HUES48 (cell line): ENCODE data around the gene AMBP.

Experiments used
- H3K27ac ChIP-seq: one replicate; pipeline ENCODE4 v1.7.0; 2013; ENCODE audit warnings: low read depth, low read length, inconsistent platforms
- H3K27me3 ChIP-seq: 2 replicates; pipeline ENCODE4 v1.6.1; 2013; ENCODE audit warnings: mild to moderate bottlenecking, low read length; ENCODE audit not compliant: control insufficient read depth, insufficient read depth
- H3K36me3 ChIP-seq: 2 replicates; pipeline ENCODE4 v1.6.1; 2013; ENCODE audit warnings: low read length; ENCODE audit not compliant: control insufficient read depth, insufficient read depth
- H3K4me1 ChIP-seq: 2 replicates; pipeline ENCODE4 v1.6.1; 2013; ENCODE audit warnings: mild to moderate bottlenecking, low read length; ENCODE audit not compliant: control insufficient read depth, insufficient read depth
- H3K4me3 ChIP-seq: 2 replicates; pipeline ENCODE4 v1.5.1; 2013; ENCODE audit warnings: mild to moderate bottlenecking, low read depth, low read length
- H3K9ac ChIP-seq: 2 replicates; pipeline ENCODE4 v1.6.1; 2013; ENCODE audit warnings: mild to moderate bottlenecking, low read depth, low read length, moderate library complexity
- H3K9me3 ChIP-seq: 2 replicates; pipeline ENCODE4 v1.6.1; 2013; ENCODE audit warnings: low read length; ENCODE audit not compliant: control insufficient read depth, insufficient read depth

AMBP gene

DNA sequence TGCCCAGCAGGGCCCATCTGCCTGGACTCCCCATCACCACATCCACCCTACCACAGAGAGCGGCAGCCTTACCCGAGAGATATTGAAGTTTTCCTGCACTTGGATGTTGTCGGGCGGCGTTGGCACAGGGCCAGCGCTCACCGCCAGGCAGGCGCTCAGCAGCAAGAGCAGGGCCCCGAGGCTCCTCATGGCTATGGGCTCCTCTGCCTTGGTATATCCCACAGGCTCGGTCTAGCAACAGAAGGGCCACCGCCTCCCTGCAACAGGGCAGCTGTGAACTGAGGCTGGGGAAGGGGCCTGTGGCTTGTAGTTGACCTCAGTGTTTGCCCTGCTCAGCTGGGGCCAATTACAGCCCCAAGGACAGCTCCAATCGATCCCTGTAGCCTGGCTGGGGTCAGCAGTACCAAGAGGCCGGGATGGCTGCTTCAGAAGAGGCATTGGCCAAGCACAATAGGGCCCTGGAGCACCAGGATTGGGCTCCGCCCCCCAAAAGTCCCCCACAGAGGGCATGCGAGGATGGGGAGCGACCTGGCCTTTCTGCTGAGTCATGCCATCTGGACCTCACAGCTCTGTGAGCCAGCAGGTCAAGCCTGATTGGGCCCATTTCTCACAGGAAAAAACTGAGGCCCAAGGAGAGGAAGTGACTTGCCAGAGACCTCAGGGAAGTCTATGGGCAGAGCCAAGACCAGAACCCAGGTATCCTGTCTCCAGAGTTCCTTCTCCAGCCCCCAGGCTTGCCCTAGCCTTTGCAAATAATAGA, at the start of gene AMBP:
AMBP (minus strand) TSS at position 280 of the 760 bp plus-strand sequence; CDS start at position 189, 91 bp downstream.
- Histone ChIP-seq H3K9me3 (no peaks in the 10 kb centered on the region), H3K4me1 (no peaks in the 10 kb centered on the region), H3K27me3 (no peaks in the 10 kb centered on the region), H3K27ac (no peak within 1 kb of the TSS), H3K9ac (no peak within 1 kb of the TSS), H3K4me3 (no peak within 1 kb of the TSS), H3K36me3 (no peaks in the 10 kb centered on the region)

DNA sequence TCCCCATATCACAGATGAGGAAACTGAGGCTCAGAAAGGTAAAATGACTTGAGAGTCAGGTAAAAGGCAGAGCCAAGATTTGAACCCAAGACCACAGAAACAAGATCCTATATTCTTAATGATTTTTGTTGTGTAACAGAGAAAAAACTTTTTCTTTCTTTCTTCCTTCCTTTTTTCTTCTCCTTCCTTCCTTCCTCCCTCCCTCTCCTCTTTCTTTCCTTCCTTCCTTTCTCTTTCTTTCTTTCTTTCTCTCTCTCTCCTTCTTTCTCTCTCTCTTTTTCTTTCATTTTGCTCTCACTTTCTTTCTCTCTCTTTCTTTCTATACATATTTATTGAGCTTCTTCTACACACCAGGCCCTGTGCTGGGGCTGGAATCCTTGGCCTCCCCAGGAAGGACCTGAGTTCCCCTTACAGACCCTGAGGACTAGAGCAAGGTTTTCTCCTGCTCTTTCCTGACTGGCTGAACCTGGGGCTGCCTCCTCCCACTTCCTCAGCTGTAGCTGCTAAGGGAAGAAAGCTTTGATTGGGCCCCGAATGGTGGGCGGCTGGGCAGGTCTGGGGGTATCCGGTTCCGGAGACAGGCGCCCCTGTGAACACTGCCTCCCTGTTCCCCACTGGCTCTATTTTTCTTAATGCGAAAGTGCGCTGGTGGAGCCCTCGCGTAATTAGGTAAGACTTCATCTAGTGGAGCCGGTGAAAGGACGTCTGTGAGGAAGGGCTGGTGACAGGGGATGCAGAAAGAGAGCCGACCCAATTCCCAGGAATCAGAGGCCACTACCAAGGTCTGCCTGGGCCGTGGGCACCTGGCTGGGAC, 48.4 kb upstream of the AMBP start:
- Histone ChIP-seq H3K27ac (no peak overlapping the region), H3K4me1 (peaks cover under 1% of the 10 kb centered on the region; the same call in 1 of the 2 replicates), H3K27me3 (no peaks in the 10 kb centered on the region), H3K9me3 (no peaks in the 10 kb centered on the region), H3K36me3 (no peaks in the 10 kb centered on the region), H3K9ac (no peak overlapping the region), H3K4me3 (no peak overlapping the region)

DNA sequence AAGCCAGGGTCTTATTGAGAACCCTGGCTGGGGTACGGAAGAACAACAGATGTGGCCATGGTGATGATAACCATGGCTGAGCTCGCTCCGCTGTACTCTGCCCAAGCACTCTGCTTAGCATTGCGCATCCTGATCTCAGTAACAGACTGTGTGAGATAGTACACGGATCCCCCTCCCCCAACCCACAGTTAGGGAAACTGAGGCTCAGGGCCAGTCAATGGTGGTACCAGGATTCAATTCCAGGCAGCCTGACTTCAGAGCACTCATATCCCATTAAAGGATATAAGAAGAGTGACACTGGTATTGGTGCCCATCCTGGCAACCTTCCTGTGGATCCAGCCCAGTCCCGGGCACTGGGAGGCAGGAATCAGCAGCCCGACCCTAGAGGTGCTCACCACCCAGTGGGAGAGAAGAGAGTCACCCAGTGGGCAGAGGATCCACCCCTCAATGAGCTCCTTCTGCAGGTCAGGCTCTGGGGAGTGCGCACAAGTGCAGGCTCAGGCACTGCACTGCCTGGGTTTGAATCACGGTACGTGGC, 47.4 kb upstream of the AMBP start:
- Histone ChIP-seq H3K4me3 (no peak overlapping the region), H3K9me3 (no peaks in the 10 kb centered on the region), H3K4me1 (no peaks in the 10 kb centered on the region), H3K36me3 (no peaks in the 10 kb centered on the region), H3K9ac (no peak overlapping the region), H3K27ac (no peak overlapping the region), H3K27me3 (no peaks in the 10 kb centered on the region)

DNA sequence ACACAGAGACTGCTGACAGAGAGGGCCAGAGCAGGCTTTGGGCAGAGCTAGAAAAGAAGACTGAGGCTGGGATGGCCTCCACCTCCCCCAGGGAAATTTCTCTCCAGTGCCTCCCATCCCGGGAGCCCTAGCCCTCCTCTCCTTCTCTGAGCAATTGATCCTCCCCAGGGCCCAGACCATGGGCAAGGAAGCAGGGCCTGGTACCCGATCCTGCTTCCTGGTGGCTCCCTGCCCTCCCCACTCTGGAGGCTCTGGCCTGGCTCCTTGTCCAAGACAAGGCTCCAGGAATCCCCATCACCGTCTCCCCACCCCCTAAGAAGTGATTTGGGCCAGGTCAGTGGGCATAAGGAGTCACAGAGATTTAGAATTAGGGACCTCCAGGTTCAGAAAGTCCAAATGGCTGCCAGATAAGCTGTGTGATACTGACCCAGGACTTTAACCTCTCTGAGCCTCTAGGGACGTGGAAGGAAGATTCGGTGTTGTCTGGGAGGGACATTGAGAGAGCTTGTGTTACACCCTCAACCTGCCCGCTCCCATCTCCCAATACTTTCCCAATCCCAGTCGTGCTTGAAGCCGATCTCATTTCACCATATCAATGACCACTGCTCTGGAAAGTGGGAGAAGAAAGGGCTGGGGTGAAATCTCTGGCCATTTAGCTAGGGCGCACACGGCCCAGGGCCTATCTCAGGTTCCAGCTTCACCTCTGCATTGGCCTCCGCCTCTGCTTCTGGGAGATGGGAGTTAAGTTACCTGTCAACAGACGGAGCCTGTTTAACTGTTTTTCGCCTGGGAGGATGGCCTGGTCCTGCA, 46.8 kb upstream of the AMBP start:
- no peaks in the 10 kb centered on the region for H3K36me3 ChIP-seq

DNA sequence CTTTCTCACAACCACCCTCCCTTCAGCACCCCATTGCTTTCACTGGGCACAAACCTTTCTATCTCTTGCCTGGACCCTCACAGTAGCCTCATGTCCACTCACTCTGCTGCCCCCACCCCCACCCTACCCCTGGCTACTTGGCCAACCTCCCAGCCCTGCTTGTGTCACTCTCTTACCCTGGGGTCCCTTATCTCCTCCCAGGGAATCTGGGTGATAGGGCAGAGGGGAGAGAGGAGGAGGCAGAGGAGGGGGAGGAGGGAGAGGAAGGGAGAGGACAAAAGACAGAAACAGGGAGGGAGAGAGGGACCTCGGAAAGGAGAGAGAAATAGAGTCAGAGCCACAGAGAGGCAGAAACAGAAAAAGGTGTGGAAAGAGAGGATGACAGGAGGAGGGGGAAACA, 46.0 kb upstream of the AMBP start:
- no peak overlapping the region for H3K27ac ChIP-seq
- H3K4me3 ChIP-seq, result no peak overlapping the region
- no peaks in the 10 kb centered on the region for H3K36me3 ChIP-seq
- no peaks in the 10 kb centered on the region for H3K9me3 ChIP-seq
- H3K27me3 ChIP-seq, result no peaks in the 10 kb centered on the region
- no peaks in the 10 kb centered on the region for H3K4me1 ChIP-seq
- no peak overlapping the region for H3K9ac ChIP-seq

More for the DNA sequence above, 46.8 kb upstream of the AMBP start:
- no peak overlapping the region for H3K27ac ChIP-seq
- H3K4me1 ChIP-seq, result no peaks in the 10 kb centered on the region
- H3K4me3 ChIP-seq, result no peak overlapping the region
- H3K9me3 ChIP-seq, result no peaks in the 10 kb centered on the region
- H3K27me3 ChIP-seq, result no peaks in the 10 kb centered on the region
- no peak overlapping the region for H3K9ac ChIP-seq

DNA sequence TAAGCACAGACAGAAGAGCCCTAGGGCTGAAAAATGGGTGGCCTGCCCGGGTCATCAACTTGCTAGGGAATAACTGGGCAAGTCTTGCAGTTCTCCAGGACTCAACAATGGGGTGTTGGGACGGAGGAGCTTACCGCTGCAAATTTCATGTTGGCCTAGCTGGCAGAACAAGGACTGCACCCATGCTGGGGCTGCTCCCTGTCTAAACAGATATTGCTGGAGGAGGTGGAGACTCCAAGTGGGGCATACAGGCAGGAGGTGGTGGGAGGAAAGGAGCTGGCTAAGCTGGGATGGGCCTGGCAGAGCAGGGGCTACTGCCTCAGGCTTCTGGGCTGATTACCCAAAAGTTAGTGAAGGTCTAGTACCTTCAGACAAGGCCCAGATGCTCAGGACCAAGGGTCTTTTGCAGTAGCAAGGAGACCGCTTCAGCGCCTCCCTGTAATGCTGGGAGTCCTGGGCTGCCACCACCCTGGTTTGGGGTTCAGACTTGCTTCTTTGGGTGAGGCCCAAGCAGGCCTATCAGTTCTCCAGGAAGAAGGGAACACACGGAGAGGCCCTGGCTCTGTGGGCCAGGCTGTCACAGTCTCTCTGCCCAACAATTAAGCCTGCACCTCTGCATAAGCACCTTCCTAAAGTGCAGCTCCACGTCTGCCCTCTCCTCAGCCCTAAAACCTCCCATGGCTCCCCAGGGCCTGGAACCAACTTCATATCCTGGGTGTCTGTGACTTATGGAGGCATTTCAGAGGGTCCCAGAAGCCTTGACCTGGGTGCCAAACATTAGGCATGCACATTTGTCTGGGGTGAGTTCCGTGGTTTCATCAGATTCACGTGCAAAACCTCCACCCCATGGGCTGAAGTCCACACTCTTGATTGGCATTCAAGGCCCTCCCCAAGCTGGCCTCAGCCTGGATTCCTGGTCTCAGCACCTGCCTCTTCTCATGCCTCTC, 45.2 kb upstream of the AMBP start:
- no peaks in the 10 kb centered on the region for H3K27me3 ChIP-seq
- no peaks in the 10 kb centered on the region for H3K4me1 ChIP-seq
- no peaks in the 10 kb centered on the region for H3K9me3 ChIP-seq
- H3K36me3 ChIP-seq, result no peaks in the 10 kb centered on the region
- H3K4me3 ChIP-seq, result no peak overlapping the region
- H3K27ac ChIP-seq, result no peak overlapping the region
- H3K9ac ChIP-seq, result no peak overlapping the region

DNA sequence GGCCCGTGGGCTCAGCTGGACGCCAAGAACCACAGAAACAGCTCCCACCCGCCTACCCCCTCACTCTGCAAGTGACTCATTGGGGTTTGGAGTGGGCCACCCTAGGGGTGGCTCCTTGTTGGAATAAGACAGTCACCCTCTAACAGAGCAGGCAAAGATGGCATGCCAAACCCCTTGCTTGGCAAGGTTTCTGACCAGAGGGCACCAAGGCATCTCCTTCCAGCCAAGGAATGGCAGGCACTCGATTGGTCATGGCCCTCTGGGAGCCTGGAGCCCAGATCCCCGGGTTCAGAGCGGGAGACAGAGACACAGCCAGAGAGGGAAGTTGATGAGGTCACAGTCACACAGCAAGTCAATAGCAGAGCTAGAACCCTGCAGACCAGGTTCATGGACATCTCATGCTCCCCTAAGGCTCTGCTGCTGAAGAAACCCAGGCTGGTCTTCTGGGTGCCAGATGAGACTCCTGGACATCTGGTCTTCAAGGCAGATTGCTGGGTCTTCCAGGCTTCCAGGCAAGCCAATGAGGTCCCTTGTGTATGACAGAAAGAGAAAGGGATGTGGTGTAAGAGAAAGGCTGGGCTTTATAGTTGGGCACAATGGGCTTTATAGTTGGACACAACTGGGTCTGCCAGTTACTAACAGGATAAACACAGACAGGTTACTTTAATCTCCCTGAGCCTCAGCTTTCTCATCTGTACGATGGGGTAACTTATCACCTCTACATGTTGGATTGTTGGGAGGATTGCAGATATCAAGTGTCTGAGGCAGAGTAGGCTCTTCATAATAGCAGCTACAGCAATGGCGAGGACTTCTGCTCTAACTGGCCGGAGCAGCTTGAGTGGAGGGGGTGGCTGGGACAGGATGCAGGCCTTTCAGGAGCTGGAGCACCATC, 44.3 kb upstream of the AMBP start:
- H3K27me3 ChIP-seq, result no peaks in the 10 kb centered on the region
- H3K36me3 ChIP-seq, result no peaks in the 10 kb centered on the region
- H3K27ac ChIP-seq, result no peak overlapping the region
- no peak overlapping the region for H3K4me3 ChIP-seq
- no peaks in the 10 kb centered on the region for H3K9me3 ChIP-seq
- no peaks in the 10 kb centered on the region for H3K4me1 ChIP-seq
- no peak overlapping the region for H3K9ac ChIP-seq

DNA sequence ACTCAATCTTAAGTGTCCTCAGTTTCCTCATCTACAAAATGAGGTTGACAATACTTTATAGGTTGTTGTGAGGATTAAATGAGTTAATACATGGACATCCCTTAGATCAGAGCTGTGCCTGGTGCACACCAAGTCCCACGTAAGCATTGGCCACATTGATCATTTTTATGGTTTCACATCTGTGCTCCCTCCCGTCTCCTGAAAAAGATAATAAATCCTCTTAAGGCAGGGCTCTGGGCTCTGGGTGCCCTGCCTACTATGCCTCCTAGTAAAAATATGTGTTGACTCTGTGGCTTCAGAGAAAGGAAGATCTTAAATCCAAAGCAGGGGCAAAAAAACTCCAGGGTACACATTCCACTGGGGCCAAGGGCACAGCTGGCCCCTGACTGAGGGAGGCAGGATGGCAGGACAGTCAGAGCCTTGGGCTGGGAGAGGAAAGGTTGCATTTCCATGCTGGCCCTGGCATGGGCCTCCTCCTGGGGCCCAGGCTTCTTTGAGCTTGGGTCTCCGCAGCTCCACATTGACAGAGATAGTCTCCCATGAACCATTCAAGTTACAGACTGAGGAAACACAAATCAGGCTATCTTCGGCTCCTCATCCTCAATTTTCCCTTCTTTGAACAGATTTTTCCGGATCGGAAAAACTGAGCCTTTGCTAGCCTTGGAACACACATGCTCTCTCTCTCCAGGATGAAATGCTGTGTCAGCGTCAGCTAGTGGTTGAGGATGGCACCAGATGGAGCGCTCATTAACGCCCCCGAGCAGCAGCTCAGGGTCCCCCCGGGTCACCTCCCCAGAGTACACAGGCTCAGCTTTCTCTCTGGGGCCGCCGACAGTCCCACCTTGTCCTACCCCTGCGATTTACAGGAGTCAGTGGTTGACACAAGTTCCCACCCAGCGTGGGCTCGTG, 43.4 kb upstream of the AMBP start:
- Histone ChIP-seq H3K4me3 (no peak overlapping the region), H3K27ac (no peak overlapping the region), H3K36me3 (no peaks in the 10 kb centered on the region), H3K9ac (no peak overlapping the region), H3K9me3 (no peaks in the 10 kb centered on the region), H3K27me3 (no peaks in the 10 kb centered on the region), H3K4me1 (no peaks in the 10 kb centered on the region)
